ENCODE measurements around the gene APOD. TPM values are rescaled to one million over a fixed set of nuclear protein-coding genes. Genes with fewer than 3 reads are reported as not detected.
A peak's percentile ranks its signal among the peaks of the same experiment; 100 is the strongest.

Gene APOD
- total and polyA plus RNA-seq, 10 of the 15 experiments (the other 5 are each of a cell fraction or from before 2014, with no cell fraction given) = 0.06 to 0.77 (median 0.47) TPM; not detected in 3

DNA sequence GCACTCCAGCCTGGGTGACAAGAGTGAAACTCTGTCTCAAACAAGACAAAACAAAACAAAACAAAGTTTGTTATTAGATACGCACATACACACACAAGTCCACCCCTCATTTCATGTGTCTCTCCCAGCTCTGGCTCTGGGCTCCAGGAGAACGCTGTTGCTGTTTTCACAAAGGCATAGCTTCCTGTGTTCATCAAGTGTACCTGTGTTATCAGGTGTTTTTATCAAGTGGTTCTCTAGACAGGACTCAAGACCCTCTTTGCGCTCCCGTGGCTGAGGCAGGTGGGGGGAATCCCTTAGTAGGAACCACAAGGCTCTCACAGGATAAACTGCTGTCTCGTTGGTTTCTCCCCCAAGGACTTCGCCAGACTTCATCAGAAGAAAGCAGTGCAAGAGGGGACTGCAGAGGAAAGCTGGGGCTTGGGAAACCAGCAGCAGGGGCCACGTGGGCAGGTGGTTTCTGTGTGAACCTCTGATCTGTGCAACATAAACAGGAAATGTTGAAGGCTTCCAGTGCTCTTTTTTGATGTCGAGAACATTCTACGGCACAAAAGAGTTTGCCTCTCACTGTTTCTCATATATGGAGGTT, 33.7 kb downstream of the APOD start (continued):
- TF ChIP-seq, protein P1, sequence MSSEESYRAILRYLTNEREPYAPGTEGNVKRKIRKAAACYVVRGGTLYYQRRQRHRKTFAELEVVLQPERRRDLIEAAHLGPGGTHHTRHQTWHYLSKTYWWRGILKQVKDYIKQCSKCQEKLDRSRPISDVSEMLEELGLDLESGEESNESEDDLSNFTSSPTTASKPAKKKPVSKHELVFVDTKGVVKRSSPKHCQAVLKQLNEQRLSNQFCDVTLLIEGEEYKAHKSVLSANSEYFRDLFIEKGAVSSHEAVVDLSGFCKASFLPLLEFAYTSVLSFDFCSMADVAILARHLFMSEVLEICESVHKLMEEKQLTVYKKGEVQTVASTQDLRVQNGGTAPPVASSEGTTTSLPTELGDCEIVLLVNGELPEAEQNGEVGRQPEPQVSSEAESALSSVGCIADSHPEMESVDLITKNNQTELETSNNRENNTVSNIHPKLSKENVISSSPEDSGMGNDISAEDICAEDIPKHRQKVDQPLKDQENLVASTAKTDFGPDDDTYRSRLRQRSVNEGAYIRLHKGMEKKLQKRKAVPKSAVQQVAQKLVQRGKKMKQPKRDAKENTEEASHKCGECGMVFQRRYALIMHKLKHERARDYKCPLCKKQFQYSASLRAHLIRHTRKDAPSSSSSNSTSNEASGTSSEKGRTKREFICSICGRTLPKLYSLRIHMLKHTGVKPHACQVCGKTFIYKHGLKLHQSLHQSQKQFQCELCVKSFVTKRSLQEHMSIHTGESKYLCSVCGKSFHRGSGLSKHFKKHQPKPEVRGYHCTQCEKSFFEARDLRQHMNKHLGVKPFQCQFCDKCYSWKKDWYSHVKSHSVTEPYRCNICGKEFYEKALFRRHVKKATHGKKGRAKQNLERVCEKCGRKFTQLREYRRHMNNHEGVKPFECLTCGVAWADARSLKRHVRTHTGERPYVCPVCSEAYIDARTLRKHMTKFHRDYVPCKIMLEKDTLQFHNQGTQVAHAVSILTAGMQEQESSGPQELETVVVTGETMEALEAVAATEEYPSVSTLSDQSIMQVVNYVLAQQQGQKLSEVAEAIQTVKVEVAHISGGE (CRISPR knock-in tag; IDR thresholded peaks at IDR 0.05) = no peak
- 0 out of 2 replicates have a peak, but pooled peaks have one; percentile 60 for TF ChIP-seq FOXK2 (IDR thresholded peaks at IDR 0.05)
- peak; percentile 54; the same call in 1 of the 2 replicates for TF ChIP-seq CHD2 (IDR thresholded peaks at IDR 0.05; ENCODE audit: borderline replicate concordance, low read depth, low read length)
- no peak for TF ChIP-seq STAT3 (IDR thresholded peaks at IDR 0.05; ENCODE audit: low read depth, low read length)
- TF ChIP-seq CBX3 (IDR thresholded peaks at IDR 0.05; ENCODE audit: borderline replicate concordance, low read depth) = no peak
- TF ChIP-seq EP300 (IDR thresholded peaks at IDR 0.05; ENCODE audit: borderline replicate concordance in 1 of 2, control insufficient read depth in 1 of 2, low read depth in 2 of 2, low read length in 2 of 2) = peak; percentile 43 to 72; a peak in 1 of 4 replicates
- TF ChIP-seq, protein P2, sequence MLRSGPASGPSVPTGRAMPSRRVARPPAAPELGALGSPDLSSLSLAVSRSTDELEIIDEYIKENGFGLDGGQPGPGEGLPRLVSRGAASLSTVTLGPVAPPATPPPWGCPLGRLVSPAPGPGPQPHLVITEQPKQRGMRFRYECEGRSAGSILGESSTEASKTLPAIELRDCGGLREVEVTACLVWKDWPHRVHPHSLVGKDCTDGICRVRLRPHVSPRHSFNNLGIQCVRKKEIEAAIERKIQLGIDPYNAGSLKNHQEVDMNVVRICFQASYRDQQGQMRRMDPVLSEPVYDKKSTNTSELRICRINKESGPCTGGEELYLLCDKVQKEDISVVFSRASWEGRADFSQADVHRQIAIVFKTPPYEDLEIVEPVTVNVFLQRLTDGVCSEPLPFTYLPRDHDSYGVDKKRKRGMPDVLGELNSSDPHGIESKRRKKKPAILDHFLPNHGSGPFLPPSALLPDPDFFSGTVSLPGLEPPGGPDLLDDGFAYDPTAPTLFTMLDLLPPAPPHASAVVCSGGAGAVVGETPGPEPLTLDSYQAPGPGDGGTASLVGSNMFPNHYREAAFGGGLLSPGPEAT (IDR thresholded peaks at IDR 0.05; ENCODE audit: low read depth) = peak; percentile 57; the same call in 1 of the 2 replicates
- TF ChIP-seq, protein P3, sequence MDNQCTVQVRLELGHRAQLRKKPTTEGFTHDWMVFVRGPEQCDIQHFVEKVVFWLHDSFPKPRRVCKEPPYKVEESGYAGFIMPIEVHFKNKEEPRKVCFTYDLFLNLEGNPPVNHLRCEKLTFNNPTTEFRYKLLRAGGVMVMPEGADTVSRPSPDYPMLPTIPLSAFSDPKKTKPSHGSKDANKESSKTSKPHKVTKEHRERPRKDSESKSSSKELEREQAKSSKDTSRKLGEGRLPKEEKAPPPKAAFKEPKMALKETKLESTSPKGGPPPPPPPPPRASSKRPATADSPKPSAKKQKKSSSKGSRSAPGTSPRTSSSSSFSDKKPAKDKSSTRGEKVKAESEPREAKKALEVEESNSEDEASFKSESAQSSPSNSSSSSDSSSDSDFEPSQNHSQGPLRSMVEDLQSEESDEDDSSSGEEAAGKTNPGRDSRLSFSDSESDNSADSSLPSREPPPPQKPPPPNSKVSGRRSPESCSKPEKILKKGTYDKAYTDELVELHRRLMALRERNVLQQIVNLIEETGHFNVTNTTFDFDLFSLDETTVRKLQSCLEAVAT (IDR thresholded peaks at IDR 0.05) = 0 out of 2 replicates have a peak, but pooled peaks have one; percentile 33
- TF ChIP-seq, protein P4, sequence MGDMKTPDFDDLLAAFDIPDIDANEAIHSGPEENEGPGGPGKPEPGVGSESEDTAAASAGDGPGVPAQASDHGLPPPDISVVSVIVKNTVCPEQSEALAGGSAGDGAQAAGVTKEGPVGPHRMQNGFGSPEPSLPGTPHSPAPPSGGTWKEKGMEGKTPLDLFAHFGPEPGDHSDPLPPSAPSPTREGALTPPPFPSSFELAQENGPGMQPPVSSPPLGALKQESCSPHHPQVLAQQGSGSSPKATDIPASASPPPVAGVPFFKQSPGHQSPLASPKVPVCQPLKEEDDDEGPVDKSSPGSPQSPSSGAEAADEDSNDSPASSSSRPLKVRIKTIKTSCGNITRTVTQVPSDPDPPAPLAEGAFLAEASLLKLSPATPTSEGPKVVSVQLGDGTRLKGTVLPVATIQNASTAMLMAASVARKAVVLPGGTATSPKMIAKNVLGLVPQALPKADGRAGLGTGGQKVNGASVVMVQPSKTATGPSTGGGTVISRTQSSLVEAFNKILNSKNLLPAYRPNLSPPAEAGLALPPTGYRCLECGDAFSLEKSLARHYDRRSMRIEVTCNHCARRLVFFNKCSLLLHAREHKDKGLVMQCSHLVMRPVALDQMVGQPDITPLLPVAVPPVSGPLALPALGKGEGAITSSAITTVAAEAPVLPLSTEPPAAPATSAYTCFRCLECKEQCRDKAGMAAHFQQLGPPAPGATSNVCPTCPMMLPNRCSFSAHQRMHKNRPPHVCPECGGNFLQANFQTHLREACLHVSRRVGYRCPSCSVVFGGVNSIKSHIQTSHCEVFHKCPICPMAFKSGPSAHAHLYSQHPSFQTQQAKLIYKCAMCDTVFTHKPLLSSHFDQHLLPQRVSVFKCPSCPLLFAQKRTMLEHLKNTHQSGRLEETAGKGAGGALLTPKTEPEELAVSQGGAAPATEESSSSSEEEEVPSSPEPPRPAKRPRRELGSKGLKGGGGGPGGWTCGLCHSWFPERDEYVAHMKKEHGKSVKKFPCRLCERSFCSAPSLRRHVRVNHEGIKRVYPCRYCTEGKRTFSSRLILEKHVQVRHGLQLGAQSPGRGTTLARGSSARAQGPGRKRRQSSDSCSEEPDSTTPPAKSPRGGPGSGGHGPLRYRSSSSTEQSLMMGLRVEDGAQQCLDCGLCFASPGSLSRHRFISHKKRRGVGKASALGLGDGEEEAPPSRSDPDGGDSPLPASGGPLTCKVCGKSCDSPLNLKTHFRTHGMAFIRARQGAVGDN (IDR thresholded peaks at IDR 0.05) = peak; percentile 90
- no peak for TF ChIP-seq ZSCAN29 (IDR thresholded peaks at IDR 0.05)
- TF ChIP-seq, protein P5, sequence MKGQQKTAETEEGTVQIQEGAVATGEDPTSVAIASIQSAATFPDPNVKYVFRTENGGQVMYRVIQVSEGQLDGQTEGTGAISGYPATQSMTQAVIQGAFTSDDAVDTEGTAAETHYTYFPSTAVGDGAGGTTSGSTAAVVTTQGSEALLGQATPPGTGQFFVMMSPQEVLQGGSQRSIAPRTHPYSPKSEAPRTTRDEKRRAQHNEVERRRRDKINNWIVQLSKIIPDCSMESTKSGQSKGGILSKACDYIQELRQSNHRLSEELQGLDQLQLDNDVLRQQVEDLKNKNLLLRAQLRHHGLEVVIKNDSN (IDR thresholded peaks at IDR 0.05; ENCODE audit: borderline replicate concordance, extremely low read length, insufficient read depth, low read depth, low read length) = peak; percentile 83
- no peak for TF ChIP-seq YBX1 (IDR thresholded peaks at IDR 0.05)
- peak; percentile 79 for TF ChIP-seq RUNX3 (IDR thresholded peaks at IDR 0.05; ENCODE audit: low read length)
- TF ChIP-seq, protein P6, sequence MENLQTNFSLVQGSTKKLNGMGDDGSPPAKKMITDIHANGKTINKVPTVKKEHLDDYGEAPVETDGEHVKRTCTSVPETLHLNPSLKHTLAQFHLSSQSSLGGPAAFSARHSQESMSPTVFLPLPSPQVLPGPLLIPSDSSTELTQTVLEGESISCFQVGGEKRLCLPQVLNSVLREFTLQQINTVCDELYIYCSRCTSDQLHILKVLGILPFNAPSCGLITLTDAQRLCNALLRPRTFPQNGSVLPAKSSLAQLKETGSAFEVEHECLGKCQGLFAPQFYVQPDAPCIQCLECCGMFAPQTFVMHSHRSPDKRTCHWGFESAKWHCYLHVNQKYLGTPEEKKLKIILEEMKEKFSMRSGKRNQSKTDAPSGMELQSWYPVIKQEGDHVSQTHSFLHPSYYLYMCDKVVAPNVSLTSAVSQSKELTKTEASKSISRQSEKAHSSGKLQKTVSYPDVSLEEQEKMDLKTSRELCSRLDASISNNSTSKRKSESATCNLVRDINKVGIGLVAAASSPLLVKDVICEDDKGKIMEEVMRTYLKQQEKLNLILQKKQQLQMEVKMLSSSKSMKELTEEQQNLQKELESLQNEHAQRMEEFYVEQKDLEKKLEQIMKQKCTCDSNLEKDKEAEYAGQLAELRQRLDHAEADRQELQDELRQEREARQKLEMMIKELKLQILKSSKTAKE (IDR thresholded peaks at IDR 0.05; ENCODE audit: low read depth, poor library complexity, severe bottlenecking) = no peak

Measured in GM12878 (cell line).